ENCODE data around the gene EEF1E1.

EEF1E1 gene

DNA sequence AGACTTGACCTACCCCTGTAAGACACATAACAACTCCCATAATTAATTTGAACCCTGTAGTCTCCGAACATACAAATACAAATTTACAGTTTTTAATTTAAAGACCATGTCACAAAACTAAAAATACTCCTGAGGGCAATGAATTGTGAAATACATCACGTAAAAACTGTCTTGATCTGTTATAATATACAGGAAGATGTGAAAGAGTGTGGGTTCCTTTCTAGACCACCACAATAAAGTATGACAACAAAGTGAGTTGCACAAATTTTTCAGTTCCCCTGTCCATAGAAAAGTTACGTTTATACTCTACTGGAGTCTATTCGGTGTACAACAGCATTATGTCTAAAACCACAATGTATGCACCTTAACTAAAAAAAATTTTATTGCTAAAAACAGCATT lies 27.2 kb downstream of the EEF1E1 start:
- Histone ChIP-seq H3K9ac (ENCODE audit: low read depth, low read length) (no peak overlapping the region), H3K9me3 (replicated peaks; ENCODE audit: low read length) (no peaks in the 10 kb centered on the region), H3K4me3 (ENCODE audit: low read length) (no peak overlapping the region), H3K36me3 (ENCODE audit: insufficient read depth, low read length) (no peaks in the 10 kb centered on the region), H3K4me1 (ENCODE audit: control insufficient read depth, insufficient read depth, low read length) (peaks cover 8% of the 10 kb centered on the region), H3K27me3 (ENCODE audit: control insufficient read depth, insufficient read depth, low read length) (no peaks in the 10 kb centered on the region), H3K4me2 (ENCODE audit: low read length) (no peak overlapping the region)

DNA sequence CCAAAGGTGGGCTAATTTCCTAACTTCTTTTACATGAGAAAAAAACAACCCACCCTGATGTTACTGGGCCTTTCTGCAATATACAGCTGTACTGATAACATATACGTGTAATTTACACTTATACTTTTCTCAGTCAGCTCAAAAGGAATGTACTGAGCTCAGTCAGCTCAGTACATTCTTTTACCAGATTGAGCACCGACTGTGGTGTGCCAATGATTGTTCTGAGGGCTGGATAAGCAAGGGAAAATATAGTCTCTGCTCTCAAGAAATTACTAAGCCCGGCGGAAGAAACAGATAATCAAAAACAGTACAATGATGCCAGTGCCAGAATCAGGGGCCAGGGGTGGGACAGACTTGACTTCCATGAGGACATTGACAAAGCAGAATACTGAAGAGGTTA lies 28.1 kb downstream of the EEF1E1 start:
- no peak overlapping the region for H3K4me2 ChIP-seq (ENCODE audit: low read length)
- H3K9me3 ChIP-seq (replicated peaks; ENCODE audit: low read length) = no peaks in the 10 kb centered on the region
- no peaks in the 10 kb centered on the region for H3K36me3 ChIP-seq (ENCODE audit: insufficient read depth, low read length)
- no peak overlapping the region for H3K4me3 ChIP-seq (ENCODE audit: low read length)
- no peaks in the 10 kb centered on the region for H3K4me1 ChIP-seq (ENCODE audit: control insufficient read depth, insufficient read depth, low read length)
- H3K27me3 ChIP-seq (ENCODE audit: control insufficient read depth, insufficient read depth, low read length) = no peaks in the 10 kb centered on the region
- H3K9ac ChIP-seq (ENCODE audit: low read depth, low read length) = no peak overlapping the region

DNA sequence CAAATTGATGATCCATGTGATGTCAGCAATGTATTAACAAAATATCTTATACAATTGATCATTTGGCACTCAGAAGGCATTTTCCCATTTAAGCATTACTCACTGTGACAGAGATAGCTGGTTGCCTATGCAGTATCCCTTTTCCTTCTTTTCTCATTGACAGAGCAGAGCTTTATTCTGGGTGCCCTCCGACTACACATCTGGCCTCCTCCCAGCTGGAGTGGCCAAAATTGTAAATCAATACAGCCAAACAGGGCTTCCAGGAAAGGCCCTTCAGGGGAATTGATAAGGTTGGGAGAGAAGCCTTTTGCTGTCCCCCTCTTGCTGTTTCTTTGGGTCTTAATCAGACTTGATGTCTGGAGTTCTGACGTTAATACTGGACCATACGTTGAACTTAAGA lies 28.6 kb downstream of the EEF1E1 start:
- Histone ChIP-seq H3K4me1 (ENCODE audit: control insufficient read depth, insufficient read depth, low read length) (no peaks in the 10 kb centered on the region), H3K36me3 (ENCODE audit: insufficient read depth, low read length) (no peaks in the 10 kb centered on the region)

GRCh38 chr6:8070718-8071117 lies 31.6 kb downstream of the EEF1E1 start:
- Histone ChIP-seq H3K4me2 (ENCODE audit: low read length) (no peak overlapping the region), H3K9ac (ENCODE audit: low read depth, low read length) (no peak overlapping the region), H3K36me3 (ENCODE audit: insufficient read depth, low read length) (no peaks in the 10 kb centered on the region), H3K27me3 (ENCODE audit: control insufficient read depth, insufficient read depth, low read length) (no peaks in the 10 kb centered on the region), H3K9me3 (replicated peaks; ENCODE audit: low read length) (no peaks in the 10 kb centered on the region), H3K4me1 (ENCODE audit: control insufficient read depth, insufficient read depth, low read length) (no peaks in the 10 kb centered on the region), H3K4me3 (ENCODE audit: low read length) (no peak overlapping the region)

More for the DNA sequence above, 28.6 kb downstream of the EEF1E1 start:
- Histone ChIP-seq H3K4me2 (ENCODE audit: low read length) (no peak overlapping the region), H3K4me3 (ENCODE audit: low read length) (no peak overlapping the region), H3K9ac (ENCODE audit: low read depth, low read length) (no peak overlapping the region), H3K27me3 (ENCODE audit: control insufficient read depth, insufficient read depth, low read length) (no peaks in the 10 kb centered on the region), H3K9me3 (replicated peaks; ENCODE audit: low read length) (no peaks in the 10 kb centered on the region)

GRCh38 chr6:8069631-8070284 lies 32.6 kb downstream of the EEF1E1 start:
- Histone ChIP-seq H3K4me3 (ENCODE audit: low read length) (no peak overlapping the region), H3K36me3 (ENCODE audit: insufficient read depth, low read length) (no peaks in the 10 kb centered on the region), H3K9ac (ENCODE audit: low read depth, low read length) (no peak overlapping the region), H3K4me2 (ENCODE audit: low read length) (no peak overlapping the region), H3K9me3 (replicated peaks; ENCODE audit: low read length) (no peaks in the 10 kb centered on the region), H3K4me1 (ENCODE audit: control insufficient read depth, insufficient read depth, low read length) (peaks cover 1% of the 10 kb centered on the region), H3K27me3 (ENCODE audit: control insufficient read depth, insufficient read depth, low read length) (no peaks in the 10 kb centered on the region)

- Histone ChIP-seq H3K4me3 (ENCODE audit: low read length) (no peak overlapping the region), H3K4me1 (ENCODE audit: control insufficient read depth, insufficient read depth, low read length) (peaks cover 5% of the 10 kb centered on the region), H3K9ac (ENCODE audit: low read depth, low read length) (no peak overlapping the region), H3K36me3 (ENCODE audit: insufficient read depth, low read length) (no peaks in the 10 kb centered on the region), H3K4me2 (ENCODE audit: low read length) (no peak overlapping the region), H3K27me3 (ENCODE audit: control insufficient read depth, insufficient read depth, low read length) (no peaks in the 10 kb centered on the region), H3K9me3 (replicated peaks; ENCODE audit: low read length) (no peaks in the 10 kb centered on the region)
Observed at GRCh38 chr6:8069151-8069550, 33.2 kb downstream of the EEF1E1 start.

- Histone ChIP-seq H3K27me3 (ENCODE audit: control insufficient read depth, insufficient read depth, low read length) (no peaks in the 10 kb centered on the region), H3K36me3 (ENCODE audit: insufficient read depth, low read length) (peaks cover 6% of the 10 kb centered on the region), H3K9ac (ENCODE audit: low read depth, low read length) (no peak overlapping the region), H3K4me2 (ENCODE audit: low read length) (no peak overlapping the region), H3K9me3 (replicated peaks; ENCODE audit: low read length) (no peaks in the 10 kb centered on the region), H3K4me1 (ENCODE audit: control insufficient read depth, insufficient read depth, low read length) (peaks cover 5% of the 10 kb centered on the region), H3K4me3 (ENCODE audit: low read length) (no peak overlapping the region)
Observed at GRCh38 chr6:8066108-8066507, 36.2 kb downstream of the EEF1E1 start.

GRCh38 chr6:8065519-8065911 lies 36.8 kb downstream of the EEF1E1 start:
- H3K36me3 ChIP-seq (ENCODE audit: insufficient read depth, low read length) = peaks cover 6% of the 10 kb centered on the region
- H3K4me1 ChIP-seq (ENCODE audit: control insufficient read depth, insufficient read depth, low read length) = peaks cover 5% of the 10 kb centered on the region
- H3K4me3 ChIP-seq (ENCODE audit: low read length) = no peak overlapping the region
- no peaks in the 10 kb centered on the region for H3K9me3 ChIP-seq (replicated peaks; ENCODE audit: low read length)
- no peaks in the 10 kb centered on the region for H3K27me3 ChIP-seq (ENCODE audit: control insufficient read depth, insufficient read depth, low read length)
- H3K4me2 ChIP-seq (ENCODE audit: low read length) = no peak overlapping the region
- H3K9ac ChIP-seq (ENCODE audit: low read depth, low read length) = no peak overlapping the region

DNA sequence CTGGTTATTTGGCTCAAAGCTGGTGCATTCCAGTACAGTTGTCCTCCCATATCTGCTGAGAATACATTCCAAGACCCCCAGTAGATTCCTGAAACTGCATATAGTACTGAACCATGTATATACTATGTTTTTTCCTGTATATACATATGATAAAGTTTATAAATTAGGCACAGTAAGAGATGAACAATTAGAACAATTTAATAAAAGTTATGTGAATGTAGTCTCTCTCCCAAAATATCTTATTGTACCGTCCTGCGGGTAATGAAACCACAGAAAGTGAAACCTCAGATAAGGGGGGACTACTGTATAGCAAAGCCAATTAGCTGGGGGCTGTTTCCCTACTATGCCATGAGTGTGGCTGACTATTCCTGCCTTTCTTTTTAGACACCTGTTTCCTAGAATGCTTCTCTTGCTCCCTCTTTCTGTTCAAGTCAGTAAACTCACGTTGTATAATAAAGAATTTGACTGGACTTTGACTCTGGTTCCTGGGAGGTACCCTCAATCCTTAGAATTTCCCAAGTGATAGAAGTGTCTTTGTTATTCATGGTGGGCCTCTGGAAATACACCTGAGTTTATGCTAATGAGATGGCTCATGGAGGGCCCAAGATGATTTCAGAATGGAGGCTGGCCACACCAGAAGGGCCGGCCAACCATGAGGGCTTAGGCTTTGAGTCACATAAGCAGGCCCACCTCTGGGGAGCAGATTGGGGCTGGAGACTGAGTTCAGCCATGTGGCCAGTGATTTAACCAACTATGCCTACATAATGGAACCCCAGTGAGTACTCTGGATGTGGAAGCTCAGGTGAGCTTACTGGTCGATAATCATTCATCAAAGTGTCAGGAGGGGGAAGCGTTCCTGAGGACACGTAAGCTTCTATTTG lies 37.5 kb downstream of the EEF1E1 start:
- Histone ChIP-seq H3K36me3 (ENCODE audit: insufficient read depth, low read length) (peaks cover 6% of the 10 kb centered on the region), H3K27me3 (ENCODE audit: control insufficient read depth, insufficient read depth, low read length) (no peaks in the 10 kb centered on the region), H3K9ac (ENCODE audit: low read depth, low read length) (peak overlapping the region; percentile 93), H3K4me3 (ENCODE audit: low read length) (peak overlapping the region; percentile 91), H3K9me3 (replicated peaks; ENCODE audit: low read length) (no peaks in the 10 kb centered on the region), H3K4me1 (ENCODE audit: control insufficient read depth, insufficient read depth, low read length) (peaks cover 5% of the 10 kb centered on the region), H3K4me2 (ENCODE audit: low read length) (peak overlapping the region; percentile 85)

DNA sequence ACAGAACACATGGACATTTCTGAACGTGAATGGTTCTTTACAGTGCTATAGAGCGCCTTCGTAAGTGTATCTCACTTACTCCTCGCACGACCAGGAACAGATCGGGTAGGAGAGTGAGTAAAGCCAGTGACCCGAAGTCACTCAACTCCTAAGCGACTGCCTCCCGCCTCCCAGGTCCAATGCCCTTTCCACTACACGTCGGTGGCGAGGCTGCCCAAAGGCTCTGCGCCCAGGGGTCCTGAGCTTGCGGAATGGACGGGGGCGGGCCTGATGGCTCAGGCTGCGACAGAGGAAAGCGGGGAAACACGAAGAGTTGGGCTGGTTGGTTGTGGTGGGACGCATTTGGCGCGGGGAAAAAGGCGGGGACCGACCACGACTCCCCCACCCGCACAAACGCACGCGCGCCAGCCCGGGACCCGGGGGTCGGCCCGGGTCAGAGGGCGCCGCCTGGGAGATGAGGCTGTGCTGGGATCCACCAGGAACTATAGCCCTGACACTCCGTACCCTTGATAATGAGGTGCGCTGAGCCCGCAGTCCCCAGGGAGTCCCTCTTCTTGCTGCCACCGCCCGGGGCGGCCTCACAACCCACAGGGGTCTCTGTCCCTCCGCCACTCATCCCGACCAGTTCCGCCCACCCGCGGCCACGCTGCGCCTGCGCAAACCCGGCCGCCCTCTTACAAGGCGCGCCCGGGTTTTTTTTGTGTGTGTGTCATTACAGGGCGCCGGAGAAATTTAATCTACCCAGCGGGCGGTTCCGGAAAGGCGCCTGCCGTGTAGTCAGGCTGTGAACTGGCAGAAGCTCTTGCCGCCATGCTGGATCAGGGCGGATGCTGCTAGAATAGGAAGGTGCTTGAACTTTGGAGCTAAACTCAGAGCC lies 38.3 kb downstream of the EEF1E1 start, which contains the start of gene BLOC1S5:
Gene BLOC1S5, minus strand, starts transcription at position 629 of the 877 bp plus-strand sequence. Its CDS starts 13 bp downstream, at position 616.
- Histone ChIP-seq H3K27me3 (ENCODE audit: control insufficient read depth, insufficient read depth, low read length) (no peaks in the 10 kb centered on the region), H3K4me1 (ENCODE audit: control insufficient read depth, insufficient read depth, low read length) (peaks cover 6% of the 10 kb centered on the region), H3K36me3 (ENCODE audit: insufficient read depth, low read length) (peaks cover 6% of the 10 kb centered on the region), H3K9ac (ENCODE audit: low read depth, low read length) (peak within 1 kb of the TSS; percentile 93), H3K4me3 (ENCODE audit: low read length) (peak within 1 kb of the TSS; percentile 91), H3K4me2 (ENCODE audit: low read length) (peak within 1 kb of the TSS; percentile 85), H3K9me3 (replicated peaks; ENCODE audit: low read length) (no peaks in the 10 kb centered on the region)

DNA sequence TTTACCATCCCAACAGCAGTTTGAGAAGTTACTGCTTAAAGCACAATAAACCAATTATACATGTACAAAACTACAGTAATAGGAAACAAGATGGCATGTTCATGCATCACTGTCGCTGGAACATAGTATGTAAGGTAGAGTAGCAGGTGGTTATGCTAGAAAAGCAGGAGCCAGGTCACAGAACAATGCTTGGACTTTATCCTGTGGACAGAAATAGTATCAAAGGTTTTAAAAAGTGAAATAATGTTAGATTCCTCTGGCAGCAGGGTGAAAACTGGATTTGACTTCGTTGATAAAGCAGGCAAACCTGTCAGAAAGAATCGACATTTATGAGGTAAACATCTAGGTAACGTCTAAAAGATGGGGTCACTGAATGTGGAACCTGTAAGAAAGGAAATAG lies 40.6 kb downstream of the EEF1E1 start:
- peaks cover 8% of the 10 kb centered on the region for H3K4me1 ChIP-seq (ENCODE audit: control insufficient read depth, insufficient read depth, low read length)
- H3K9ac ChIP-seq (ENCODE audit: low read depth, low read length) = no peak overlapping the region
- no peak overlapping the region for H3K4me3 ChIP-seq (ENCODE audit: low read length)
- no peaks in the 10 kb centered on the region for H3K9me3 ChIP-seq (replicated peaks; ENCODE audit: low read length)
- H3K27me3 ChIP-seq (ENCODE audit: control insufficient read depth, insufficient read depth, low read length) = no peaks in the 10 kb centered on the region
- no peak overlapping the region for H3K4me2 ChIP-seq (ENCODE audit: low read length)
- H3K36me3 ChIP-seq (ENCODE audit: insufficient read depth, low read length) = peaks cover 9% of the 10 kb centered on the region
